DMS 273 (cell line): ENCODE data around the gene EPG5.
"Not testable (repeated sequence)": the region's sequence is repeated elsewhere in the genome, so short reads cannot be mapped to it uniquely, and the experiment has no call there.

ENCODE experiments used
- DNase-seq: peaks from one replicate; lab custom pipeline; 2025; ENCODE audit not compliant: unreplicated experiment; lab: John Stamatoyannopoulos, UW

The EPG5 gene

DNA sequence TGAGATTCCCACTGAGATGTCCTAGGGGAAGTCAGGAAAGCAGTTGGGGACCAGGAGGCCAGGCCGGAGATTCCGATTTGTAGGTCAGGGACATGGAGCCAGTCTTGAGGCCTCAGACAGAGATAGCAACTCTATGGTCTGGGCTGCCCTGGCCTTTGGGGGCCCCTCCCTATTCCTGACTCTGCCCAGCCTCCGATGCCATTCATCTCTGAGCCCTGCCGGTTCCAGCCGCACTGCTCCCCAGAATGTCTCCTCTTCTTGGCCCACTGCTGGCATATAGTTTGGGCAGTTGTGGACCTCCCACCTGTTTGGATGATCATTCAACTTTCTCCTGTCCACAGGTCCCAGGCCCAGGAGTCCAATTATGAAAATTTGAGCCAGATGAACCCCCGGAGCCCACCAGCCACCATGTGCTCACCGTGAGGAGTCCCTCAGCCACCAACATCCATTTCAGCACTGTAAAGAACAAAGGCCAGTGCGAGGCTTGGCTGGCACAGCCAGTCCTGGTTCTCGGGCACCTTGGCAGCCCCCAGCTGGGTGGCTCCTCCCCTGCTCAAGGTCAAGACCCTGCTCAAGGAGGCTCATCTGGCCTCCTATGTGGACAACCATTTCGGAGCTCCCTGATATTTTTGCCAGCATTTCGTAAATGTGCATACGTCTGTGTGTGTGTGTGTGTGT is 125.2 kb downstream of the EPG5 start:
- DNase-seq: no peak

DNA sequence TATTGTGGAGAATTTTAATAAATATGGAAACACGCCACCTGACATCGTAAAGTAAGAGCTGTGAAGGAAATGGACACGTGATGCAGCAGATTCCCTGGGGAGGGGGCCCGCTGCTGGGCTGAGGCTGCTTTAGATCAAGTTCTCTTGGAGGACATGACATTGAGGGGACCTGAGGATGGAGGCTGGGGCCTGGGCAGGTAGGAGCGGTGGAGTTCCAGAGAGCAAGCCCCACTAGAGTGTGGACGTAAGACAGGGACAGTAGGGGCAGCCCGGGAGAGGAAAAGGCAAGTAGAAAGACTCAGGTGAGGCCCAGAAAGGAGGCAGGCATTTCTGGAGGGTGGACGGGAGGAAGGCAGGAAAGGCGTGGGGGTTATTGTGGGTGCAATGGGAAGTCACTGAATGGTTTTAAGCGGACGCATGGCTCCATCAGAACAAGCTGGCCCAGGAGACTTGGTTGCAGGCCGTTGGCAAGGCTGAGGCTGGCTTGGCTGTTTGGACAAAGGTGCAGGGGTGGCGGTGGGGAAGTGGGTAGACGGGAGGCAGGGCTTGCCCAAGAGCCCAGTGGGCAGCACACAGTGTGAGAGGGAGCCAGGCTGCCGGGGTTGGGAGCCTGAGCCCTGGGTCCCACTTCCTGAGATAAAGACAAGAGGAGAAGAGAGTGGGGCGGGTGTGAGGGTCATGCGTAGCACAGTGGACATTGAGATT is 125.9 kb downstream of the EPG5 start:
- DNase-seq: no peak

DNA sequence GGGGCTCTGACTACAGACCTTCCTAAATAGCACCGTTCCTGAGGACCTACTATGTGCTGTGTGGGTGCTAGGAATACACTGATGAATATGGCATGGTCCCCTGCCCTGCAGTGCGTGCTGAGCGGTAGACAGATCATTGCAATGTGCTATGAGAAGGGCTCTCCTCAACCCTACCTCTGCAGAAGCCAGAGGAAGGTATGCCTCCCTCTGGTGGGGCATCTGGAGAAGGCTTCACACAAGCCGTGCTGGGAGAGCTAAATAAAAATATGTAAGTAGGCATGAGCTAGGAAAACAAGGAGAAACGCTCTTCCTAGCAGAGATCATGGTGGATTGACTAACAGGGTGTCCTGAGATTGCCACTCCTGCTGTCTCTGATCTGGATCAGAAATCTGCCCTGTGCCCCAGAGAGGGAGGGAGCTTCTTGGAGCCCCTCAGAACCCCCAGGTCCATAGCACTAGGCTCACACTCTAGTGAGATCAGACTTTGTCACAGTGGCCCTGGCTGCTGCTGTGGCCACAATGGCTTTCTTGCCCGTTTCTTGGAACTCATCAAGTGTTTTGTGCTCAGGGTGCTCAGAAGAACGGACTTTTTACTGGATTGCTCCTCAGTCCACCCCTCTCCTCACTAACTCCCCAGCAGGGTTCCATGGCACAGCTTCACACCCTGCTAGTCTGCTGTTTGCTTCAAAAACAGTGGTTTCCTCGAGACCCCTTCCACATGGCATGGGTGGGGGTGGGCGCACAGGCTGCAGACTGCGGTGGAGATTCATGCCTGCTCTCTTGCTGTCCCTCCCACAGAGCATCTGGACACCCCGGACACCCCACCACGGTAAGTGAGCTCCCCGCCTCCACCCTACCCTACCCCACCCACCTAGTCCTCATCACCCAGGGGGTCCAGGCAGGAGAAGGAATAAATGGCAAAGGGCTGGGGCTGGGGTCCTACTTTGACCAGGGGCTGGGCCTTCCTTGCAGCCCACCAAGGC is 127.4 kb downstream of the EPG5 start:
- peak; percentile 56 for DNase-seq

DNA sequence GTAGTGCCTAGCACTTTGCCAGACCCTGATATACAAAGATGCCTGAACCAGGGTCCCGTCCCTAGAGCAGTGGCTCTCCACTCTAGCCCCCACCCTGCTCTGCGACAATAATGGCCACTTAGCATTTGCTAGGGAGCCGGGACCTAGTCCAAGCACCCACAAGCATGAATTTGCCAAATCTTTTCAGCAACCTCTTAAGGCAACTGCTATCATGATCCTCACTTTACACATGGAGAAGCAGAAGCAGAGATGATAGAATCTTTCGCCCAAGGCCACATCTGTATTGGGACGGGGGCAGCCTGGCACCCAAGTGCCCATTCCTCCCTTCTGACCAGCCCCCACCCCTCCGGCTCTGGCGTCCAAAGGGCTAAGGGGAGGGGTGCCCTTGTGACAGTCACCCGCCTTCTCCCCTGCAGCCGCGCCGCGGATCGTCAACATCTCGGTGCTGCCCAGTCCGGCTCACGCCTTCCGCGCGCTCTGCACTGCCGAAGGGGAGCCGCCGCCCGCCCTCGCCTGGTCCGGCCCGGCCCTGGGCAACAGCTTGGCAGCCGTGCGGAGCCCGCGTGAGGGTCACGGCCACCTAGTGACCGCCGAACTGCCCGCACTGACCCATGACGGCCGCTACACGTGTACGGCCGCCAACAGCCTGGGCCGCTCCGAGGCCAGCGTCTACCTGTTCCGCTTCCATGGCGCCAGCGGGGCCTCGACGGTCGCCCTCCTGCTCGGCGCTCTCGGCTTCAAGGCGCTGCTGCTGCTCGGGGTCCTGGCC is 128.6 kb downstream of the EPG5 start:
- no peak for DNase-seq

DNA sequence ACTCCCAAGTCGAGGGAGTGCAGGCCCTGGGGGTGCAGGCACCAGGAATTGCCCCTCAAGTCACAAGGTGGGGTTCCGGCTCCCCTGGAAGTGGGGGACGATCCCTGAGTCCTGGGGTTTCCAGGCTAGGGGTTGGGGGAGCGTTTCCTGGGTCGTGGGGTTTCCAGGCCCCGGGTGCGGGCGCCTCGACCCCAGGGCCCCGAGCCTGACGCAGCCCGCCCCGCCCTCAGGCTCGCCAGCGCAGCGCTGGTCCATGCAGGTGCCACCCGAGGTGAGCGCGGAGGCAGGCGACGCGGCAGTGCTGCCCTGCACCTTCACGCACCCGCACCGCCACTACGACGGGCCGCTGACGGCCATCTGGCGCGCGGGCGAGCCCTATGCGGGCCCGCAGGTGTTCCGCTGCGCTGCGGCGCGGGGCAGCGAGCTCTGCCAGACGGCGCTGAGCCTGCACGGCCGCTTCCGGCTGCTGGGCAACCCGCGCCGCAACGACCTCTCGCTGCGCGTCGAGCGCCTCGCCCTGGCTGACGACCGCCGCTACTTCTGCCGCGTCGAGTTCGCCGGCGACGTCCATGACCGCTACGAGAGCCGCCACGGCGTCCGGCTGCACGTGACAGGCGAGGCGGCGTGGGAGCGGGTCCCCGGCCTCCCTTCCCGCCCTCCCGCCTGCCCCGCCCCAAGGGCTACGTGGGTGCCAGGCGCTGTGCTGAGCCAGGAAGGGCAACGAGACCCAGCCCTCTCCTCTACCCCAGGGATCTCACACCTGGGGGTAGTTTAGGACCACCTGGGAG is 129.7 kb downstream of the EPG5 start:
- DNase-seq: no peak

DNA sequence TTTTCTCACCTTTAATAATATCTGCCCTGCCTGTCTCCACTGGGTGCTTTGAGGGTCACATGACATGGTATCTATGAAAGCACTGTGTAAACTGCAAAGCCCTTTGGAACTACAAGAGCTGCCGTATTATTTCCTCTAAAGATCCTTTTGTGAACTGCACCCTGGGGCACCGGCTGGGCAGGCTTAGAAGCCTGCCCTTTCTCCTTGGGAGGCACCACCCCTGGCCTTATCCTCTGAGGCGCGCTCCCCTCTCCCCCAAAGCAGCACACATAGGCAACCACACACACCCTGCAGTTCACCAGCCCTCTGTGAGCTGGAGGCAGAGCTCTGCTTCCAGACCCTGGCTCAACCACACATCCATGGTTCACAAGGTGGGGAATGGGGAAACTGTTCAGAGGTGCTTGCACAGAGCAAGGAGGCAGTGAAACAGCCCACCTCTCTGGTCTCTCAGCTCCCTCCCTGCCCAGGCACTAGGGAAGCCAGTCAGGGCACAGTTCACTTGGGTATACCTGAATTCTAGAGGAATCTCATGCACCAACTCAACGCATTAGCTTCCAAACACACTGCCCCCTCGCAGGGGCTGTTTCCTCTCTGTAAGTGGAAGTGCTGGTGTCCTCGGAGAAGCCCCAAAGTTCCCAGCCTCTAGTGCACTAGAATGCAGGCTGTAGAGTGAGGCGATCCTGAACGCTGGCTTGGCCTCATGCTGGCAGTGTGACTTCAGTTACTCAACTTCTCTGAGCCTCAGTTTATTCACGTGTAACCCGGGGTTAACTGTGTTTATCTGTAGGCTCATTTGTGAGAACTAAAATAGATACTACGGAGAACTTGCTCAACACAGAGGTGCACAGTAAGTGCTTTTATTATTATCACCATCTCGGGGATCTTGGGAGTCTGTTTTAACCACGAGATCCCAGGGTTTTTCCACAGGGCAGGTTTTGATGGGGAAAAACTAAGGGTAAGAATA is 130.6 kb downstream of the EPG5 start:
- DNase-seq: no peak

DNA sequence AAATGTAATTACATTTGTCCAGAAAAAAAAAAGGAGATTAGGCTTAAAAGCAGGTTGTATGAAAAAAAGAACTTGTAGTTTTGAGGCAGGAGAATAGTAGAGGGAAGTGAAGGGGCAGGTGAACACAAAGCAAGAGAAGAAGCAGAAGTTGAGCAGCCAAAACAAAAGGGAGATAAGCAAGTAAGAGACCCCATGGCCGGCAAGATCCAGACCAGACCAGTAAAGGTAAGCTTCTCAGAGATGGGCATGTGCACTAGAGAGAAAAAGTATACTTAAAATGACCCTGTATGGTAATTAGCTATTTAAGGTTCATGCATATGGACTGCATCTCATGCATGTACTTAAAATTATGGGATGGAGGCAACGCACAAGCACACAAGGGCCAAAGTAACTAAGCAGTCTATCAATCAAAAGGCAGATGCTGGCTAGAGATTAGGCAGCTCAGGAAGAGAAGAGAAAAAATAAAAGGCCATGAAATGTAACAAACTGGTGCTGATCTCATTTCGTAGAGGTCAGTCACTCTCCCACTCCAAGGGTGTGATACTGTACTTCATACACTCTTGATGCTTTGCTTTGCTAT is 132.0 kb downstream of the EPG5 start:
- DNase-seq: no peak

DNA sequence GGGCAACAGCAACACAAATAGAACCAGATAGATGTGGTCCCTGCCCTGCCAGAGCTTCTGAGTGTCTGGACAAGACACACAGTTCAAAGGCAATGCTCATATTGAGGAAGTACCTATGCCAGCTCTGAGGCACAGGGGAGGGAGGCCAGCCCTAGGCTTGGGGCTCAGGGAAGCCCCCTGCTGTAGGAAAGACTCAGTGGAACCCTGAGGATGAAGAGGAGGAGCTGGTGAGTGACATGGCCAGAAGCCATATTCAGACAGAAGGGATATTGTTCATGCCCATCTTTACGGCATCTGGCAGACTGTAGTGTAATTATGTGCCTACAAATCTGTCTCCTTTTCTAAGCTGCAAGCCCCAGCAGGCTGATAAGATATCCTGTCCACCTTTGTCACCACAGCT is 132.8 kb downstream of the EPG5 start:
- DNase-seq: peak; percentile 65

DNA sequence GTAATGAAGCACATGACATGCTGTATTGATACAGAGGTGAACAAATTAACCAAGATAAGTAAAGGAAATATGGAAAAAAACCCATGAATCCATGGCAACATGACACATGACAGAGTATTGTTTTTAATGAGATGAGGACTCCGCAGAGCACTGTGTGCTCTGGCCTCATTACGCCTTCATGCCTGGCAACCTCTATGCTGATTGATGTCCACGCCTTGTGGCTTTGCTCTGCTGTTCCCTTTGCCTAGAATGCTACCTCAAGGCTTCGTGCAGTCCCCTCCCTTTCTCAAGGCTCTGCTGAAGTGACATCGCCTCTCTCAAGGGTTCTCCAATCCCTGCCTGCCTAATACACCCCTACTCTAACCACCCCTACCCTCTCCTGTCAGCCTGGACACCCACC is 133.3 kb downstream of the EPG5 start:
- no peak for DNase-seq

DNA sequence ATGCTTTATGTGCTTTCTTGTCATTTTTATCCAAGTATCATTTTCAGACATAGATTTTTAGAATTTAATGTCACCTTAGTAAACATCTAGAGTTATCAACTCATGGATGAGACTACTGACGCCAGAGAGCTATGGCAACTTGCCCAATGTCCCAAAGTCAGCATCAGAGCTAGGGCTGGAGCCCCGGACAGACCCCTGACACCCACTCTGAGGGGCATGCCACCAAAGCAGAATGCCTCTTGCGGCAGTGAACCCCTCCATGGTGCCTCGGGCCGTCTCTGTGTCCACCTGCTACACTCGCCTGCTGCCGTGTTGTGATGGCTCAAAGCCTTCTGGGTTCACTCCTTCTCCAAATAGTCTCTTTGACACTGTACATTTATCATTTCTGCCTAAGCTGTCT is 136.2 kb downstream of the EPG5 start:
- no peak for DNase-seq

DNA sequence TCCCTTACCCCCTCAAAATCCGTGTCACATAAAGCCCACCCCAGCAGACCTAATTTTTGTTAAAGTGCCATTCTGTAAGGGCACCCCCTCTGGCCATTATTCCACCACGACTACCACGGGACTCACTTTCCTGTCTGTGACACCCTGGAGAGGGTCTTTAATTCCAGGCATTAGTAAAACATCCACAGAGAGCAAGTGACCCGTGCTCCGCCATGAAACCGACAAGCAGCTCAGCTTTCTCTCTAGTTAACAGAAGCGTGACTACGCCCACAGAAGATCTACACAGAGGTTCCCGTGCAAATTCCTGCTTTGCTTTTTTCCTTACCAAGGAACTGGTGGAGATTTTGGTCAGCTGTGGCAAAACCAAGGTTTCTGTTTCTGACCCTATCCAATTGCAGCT is 137.3 kb downstream of the EPG5 start:
- no peak for DNase-seq

DNA sequence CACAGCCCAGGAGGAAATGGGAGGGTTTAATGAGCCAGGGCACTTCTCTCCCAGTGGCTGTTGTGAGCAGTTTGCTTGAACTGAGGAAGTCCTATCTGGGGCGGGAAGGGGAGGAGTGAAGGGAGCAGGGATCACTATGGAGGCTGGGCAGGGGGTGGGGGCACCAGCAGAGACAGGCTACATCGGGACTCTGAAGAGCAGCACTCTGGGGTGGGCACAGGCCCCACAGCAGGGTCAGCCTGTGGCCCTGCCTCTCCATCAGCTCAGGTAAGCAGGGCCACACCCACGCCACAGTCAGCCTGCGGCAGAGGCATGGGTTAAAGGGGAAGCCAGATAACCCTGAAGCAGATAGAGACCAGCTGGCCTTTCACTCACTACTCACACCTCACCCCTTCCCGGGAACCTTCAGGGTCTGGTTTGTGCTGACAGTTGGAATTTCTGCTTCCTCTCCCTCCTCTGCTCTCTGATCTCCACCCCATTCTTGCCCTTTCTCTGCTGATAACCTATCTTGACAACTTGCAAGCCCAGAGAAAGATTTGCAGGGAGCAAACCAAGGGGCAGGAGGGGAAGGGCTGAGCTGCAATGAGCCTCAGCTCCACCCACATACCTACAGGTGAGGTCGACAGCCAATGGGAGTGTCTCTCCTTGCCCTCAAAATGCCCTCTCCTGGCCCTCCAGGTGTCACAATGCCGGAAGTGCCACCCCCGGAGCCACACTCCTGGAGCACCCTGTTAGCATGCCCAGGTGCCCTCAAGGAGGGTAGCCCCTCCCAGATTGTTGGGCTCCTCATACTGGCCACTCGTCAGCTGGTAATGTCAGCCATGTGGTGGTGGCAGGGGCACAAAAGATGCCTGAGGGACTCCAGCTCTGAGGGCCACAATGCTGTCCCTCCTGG is 138.0 kb downstream of the EPG5 start:
- DNase-seq: no peak

DNA sequence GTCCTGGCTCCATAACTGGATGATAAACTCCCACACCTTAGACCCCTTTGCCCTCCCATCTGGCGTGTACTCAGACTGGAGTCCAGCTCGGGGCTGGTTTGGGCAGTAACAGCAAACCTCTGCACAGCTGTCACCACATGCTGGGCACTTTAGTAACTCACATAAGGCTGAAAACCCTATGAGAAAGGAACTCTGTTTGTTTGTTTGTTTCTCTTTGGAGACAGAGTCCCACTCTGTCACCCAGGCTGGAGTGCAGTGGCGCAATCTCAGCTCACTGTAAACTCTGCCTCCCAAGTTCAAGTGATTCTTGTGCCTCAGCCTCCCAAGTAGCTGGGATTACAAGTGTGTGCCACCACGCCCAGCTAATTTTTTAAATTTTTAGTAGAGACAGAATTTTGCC is 140.4 kb downstream of the EPG5 start:
- not testable (repeated sequence) for DNase-seq

DNA sequence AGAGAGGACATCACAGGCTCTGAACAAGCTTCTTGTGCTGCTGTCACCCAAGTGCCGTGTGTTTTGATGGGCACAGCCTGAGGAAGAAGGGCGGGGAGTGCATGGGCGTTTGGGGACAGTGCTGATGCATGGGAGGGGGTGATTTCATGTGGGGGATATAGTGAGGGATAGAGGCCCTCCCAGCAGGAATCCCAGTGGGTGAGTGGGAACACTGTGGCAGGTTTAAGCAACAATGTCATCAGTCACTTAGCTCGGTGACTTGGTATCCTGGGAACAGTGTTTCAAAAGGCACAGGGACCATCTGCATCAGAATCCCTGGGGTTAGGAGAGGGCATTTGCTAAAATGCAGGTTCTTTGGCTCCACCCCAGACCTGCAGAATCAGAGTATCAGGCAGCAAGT is 141.0 kb downstream of the EPG5 start:
- DNase-seq: no peak

DNA sequence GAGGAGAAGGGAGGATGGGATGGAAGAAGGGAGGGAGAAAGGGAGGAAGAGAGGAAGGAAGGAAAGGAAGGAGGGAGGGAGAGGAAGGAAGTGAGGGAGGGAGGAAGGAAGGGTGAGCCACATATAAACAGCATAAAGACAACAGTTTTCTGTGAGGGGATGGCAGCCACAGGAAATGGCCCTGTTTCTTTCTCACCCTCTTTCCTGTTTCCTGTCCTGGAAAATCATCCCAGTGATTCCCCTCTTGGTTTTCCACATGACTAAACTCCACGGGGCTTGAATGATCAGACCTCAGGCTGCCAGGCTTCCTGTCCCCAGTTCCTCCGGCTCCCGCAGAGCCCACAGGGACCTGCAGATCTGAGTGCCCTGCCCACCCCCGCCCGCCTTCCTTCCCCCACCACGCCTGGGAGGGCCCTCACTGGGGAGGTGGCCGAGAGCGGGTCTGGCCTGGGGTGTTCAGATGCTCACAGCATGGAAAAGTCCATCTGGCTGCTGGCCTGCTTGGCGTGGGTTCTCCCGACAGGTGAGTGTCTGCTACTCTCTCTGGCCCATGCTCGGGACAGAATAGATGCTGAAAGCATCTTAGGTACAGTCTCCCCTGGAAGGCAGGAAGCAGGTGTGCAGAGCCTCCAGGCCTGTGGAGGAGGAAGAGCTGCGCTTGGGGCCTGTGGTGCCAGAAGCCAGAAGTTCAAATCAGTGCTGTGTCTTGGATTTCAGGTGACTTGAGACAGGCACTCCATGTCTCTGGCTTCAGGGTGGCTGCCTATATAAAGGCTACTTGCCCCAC is 141.7 kb downstream of the EPG5 start, which contains the start of gene SIGLEC15:
SIGLEC15 (plus strand) TSS at position 418 of the 787 bp plus-strand sequence; CDS start at position 472, 54 bp downstream.
- DNase-seq: no peak

DNA sequence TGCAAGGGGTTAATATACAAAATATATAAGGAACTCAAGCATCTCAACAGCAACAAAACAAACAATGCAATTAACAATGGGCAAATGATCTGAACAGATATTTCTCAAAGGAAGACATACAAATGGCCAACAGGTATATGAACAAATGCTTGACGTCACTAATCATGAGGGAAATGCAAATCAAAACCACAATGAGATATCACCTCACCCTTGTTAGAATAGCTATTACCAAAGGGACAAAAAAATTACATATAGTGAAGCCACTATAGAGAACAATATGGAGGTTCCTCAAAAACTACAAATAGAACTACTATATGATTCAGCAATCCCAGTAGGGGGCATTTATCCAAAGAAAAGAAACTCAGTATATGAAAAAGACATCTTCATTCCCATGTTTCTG is 145.4 kb downstream of the EPG5 start:
- no peak for DNase-seq

DNA sequence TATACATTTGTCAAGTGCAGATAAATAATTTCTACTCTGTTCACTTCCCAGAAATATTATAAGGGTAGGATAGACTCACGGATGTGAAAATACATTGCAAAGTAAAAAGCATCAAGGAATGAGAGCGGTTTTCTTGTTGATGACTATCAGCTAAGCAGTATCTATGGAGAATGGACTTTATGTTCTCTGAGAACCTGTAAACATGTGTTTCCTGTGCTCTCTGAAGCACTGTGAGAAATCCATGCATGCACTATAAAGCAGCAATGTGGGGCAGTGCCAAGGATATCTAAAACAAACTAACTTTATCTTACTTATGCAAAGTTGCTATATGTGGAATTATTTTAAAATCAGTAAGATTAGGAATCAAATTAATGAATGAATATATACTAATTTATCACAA is 146.1 kb downstream of the EPG5 start:
- no peak for DNase-seq
